GM18519 (cell line): Measurements from ENCODE around the gene XRCC4.
"Not testable (repeated sequence)": the region's sequence is repeated elsewhere in the genome, so short reads cannot be mapped to it uniquely, and the experiment has no call there.

ENCODE experiments used
- ATAC-seq: cut with Tn5 transposase; IDR thresholded peaks from one replicate; pipeline ENCODE4 v1.9.1; 2021; ENCODE audit warnings: mild to moderate bottlenecking, moderate library complexity; ENCODE audit not compliant: unreplicated experiment, low FRiP score

XRCC4 gene

GRCh38 chr5:83076742-83077661, at the start of gene XRCC4, which contains the start of gene TMEM167A:
Gene XRCC4 (plus strand): TSS chr5:83077547. CDS start chr5:83104920, 27,373 bp downstream.
Gene TMEM167A (minus strand): TSS chr5:83077394. CDS start chr5:83077323, 71 bp downstream.
- peak; percentile 99 for ATAC-seq

GRCh38 chr5:83029912-83030311, 47.4 kb upstream of the XRCC4 start:
- ATAC-seq: no peak

- ATAC-seq: no peak
Measured at GRCh38 chr5:83031381-83031780, 46.0 kb upstream of the XRCC4 start.

- ATAC-seq: no peak
Measured at GRCh38 chr5:83034036-83034435, 43.3 kb upstream of the XRCC4 start.

GRCh38 chr5:83034528-83035207, 42.7 kb upstream of the XRCC4 start:
- no peak for ATAC-seq

- ATAC-seq: no peak
Measured at GRCh38 chr5:83035373-83036100, 41.8 kb upstream of the XRCC4 start.

- no peak for ATAC-seq
Measured at GRCh38 chr5:83036991-83037575, 40.3 kb upstream of the XRCC4 start.

GRCh38 chr5:83038924-83039323, 38.4 kb upstream of the XRCC4 start:
- ATAC-seq: no peak

- no peak for ATAC-seq
Measured at GRCh38 chr5:83042507-83042906, 34.8 kb upstream of the XRCC4 start.

GRCh38 chr5:83044926-83045325, 32.4 kb upstream of the XRCC4 start:
- no peak for ATAC-seq

- ATAC-seq: no peak
Measured at GRCh38 chr5:83048277-83048676, 29.1 kb upstream of the XRCC4 start.

- ATAC-seq: no peak
Measured at GRCh38 chr5:83048811-83049210, 28.5 kb upstream of the XRCC4 start.

- no peak for ATAC-seq
Measured at GRCh38 chr5:83049370-83049885, 27.9 kb upstream of the XRCC4 start.

GRCh38 chr5:83050723-83051340, 26.5 kb upstream of the XRCC4 start:
- no peak for ATAC-seq

GRCh38 chr5:83055166-83055565, 22.2 kb upstream of the XRCC4 start:
- ATAC-seq: no peak

- no peak for ATAC-seq
Measured at GRCh38 chr5:83058726-83059125, 18.6 kb upstream of the XRCC4 start.

GRCh38 chr5:83059341-83059740, 18.0 kb upstream of the XRCC4 start:
- ATAC-seq: peak; percentile 57

GRCh38 chr5:83066548-83067110, 10.7 kb upstream of the XRCC4 start:
- ATAC-seq: no peak

GRCh38 chr5:83067377-83067776, 10.0 kb upstream of the XRCC4 start:
- ATAC-seq: not testable (repeated sequence)
